Nephron (organoid): Measurements from ENCODE around the gene ATG2A.

Experiments
- H3K27ac Mint-ChIP-seq, 3 experiments: 2 replicates each; pipeline ENCODE4 v1.8.0; 2020; ENCODE audit warnings: mixed read lengths in 3 of 3, mild to moderate bottlenecking in 2 of 3, moderate library complexity in 1 of 3
- H3K27me3 Mint-ChIP-seq: 2 replicates; pipeline ENCODE4 v1.8.0; 2021; ENCODE audit warnings: low read depth, mild to moderate bottlenecking, moderate library complexity, mixed read lengths
- H3K36me3 Mint-ChIP-seq: 2 replicates; pipeline ENCODE4 v1.8.0; 2020; ENCODE audit warnings: low read depth, mixed read lengths
- H3K4me1 Mint-ChIP-seq: 2 replicates; pipeline ENCODE4 v1.8.0; 2020; ENCODE audit warnings: mixed read lengths
- H3K4me3 Mint-ChIP-seq, 3 experiments: 2 replicates each; pipeline ENCODE4 v1.8.0; 2020; ENCODE audit warnings: mild to moderate bottlenecking in 3 of 3, mixed read lengths in 3 of 3, moderate library complexity in 2 of 3
- H3K9me3 Mint-ChIP-seq: 2 replicates; pipeline ENCODE4 v1.8.0; 2020; ENCODE audit warnings: mixed read lengths
- CTCF ChIP-seq, 3 experiments: fragments of 200-600 bp; sonication (generic); IDR thresholded peaks; one replicate each; pipeline ENCODE4 v1.5.0; 2021; ENCODE audit warnings: antibody characterized with exemption in 3 of 3; ENCODE audit not compliant: unreplicated experiment in 3 of 3

Gene ATG2A

DNA sequence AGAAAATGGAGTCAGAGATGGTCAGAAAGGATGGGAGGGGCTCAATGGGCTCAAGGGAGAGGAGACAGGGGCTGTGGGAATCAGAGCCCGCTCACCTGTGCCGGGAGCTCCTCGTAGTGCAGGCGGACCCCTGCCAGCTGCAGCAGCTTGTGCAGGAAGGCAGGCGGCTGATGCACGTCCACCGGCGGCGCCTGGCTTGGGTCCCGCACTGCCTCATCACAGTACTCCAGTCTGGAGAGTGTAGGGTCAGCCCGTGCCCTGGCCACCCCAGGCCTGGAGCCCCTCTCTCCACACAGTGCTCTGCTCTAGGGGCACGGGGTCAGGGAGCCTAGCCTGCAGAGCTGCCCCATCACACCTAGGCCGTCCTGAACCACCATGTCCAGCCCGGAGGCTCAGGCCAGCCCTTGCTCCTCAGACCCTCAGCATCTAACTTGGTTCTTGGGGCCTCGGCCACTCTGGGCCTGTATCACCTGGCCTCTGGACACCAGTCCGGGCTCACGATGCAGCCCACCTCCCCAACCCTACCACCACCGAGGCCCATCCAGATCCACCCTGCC lies 3.8 kb downstream of the ATG2A start:
- Mint-ChIP-seq H3K9me3 (no peaks in the 10 kb centered on the region), H3K27ac (no peak overlapping the region), H3K27me3 (no peaks in the 10 kb centered on the region), H3K36me3 (peaks cover 21% of the 10 kb centered on the region), H3K4me3 (peak overlapping the region in 2 of 3 experiments; percentile 46 to 64), H3K4me1 (peaks cover 9% of the 10 kb centered on the region)
- TF ChIP-seq CTCF (IDR thresholded peaks at IDR 0.05; ENCODE audit: unreplicated experiment in 3 of 3) = no peak

GRCh38 chr11:64911689-64912088 lies 5.3 kb downstream of the ATG2A start:
- no peaks in the 10 kb centered on the region for H3K27me3 Mint-ChIP-seq
- no peak overlapping the region for H3K27ac Mint-ChIP-seq
- no peak overlapping the region for H3K4me3 Mint-ChIP-seq
- H3K9me3 Mint-ChIP-seq = no peaks in the 10 kb centered on the region
- no peaks in the 10 kb centered on the region for H3K4me1 Mint-ChIP-seq
- peaks cover 26% of the 10 kb centered on the region for H3K36me3 Mint-ChIP-seq
- no peak for TF ChIP-seq CTCF (IDR thresholded peaks at IDR 0.05; ENCODE audit: unreplicated experiment in 3 of 3)

GRCh38 chr11:64911142-64911541 lies 5.9 kb downstream of the ATG2A start:
- Mint-ChIP-seq H3K4me1 (no peaks in the 10 kb centered on the region), H3K4me3 (no peak overlapping the region), H3K27me3 (no peaks in the 10 kb centered on the region), H3K9me3 (no peaks in the 10 kb centered on the region), H3K36me3 (peaks cover 26% of the 10 kb centered on the region), H3K27ac (no peak overlapping the region)
- no peak for TF ChIP-seq CTCF (IDR thresholded peaks at IDR 0.05; ENCODE audit: unreplicated experiment in 3 of 3)

DNA sequence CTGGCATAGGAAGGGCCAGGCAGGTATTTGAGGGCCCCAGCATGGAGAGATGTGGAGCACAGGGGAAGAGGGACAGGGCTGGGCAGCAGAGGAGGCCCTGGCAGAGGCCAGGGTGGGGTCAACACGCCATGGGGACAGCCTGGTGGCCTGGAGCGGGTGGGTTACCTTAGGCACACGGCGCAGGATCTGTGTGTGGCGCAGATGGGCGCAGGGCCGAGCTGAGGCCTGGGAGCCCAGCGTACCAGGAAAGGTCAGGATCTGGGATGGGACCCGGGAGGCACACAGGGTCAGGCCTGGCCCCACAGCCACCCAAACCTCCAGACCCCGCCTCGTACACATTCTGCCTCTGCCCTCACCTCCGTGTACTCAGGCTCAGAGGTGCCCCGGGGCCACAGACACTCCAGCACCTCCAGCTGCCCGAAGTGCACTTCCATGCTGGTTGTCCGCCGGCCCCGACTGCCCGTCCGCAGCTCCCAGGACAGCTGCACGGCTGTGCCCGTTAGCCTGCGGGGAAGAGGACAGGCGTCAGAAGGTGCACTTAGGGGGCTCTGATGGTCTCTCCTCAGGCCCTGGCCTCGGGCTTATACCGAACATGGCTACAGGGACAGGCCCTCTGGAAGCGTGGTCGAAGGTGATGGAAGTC lies 6.4 kb downstream of the ATG2A start:
- H3K36me3 Mint-ChIP-seq = peaks cover 26% of the 10 kb centered on the region
- no peaks in the 10 kb centered on the region for H3K9me3 Mint-ChIP-seq

DNA sequence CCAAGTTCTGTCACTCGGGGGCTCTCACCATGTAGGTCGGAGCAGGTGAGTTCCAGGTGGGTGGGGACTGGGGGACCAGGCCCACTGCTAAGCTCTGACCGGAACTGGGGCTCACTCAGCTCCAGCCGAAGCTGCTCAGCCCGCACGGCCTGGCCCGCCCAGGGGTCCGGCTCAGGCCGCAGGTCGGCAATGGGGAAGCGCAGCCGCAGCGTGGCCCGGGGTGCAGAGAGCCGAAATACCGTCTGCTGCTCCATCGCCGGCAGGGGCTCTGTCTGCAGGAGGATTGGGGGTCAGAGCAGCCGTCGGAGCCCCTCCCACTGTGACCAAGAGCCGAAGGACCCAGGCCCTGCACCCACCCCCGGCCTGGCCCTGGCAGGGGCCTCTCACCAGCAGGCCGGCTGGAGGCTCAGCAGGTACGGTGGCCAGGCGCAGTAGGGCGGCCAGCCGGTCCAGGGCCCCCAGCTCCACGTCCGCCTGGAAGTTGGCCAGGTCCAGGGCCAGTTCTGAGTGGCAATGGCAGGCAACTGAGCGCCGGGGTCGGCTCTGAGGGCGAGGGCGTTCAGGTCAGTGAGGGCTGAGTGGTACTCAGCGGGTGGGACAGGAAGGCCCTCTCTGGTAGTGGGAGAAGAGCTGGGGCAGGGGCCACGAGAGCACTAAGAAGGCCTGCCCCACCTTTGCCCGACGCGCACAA lies 7.2 kb downstream of the ATG2A start:
- Mint-ChIP-seq H3K27me3 (no peaks in the 10 kb centered on the region), H3K9me3 (no peaks in the 10 kb centered on the region), H3K4me3 (no peak overlapping the region), H3K4me1 (no peaks in the 10 kb centered on the region), H3K27ac (no peak overlapping the region), H3K36me3 (peaks cover 31% of the 10 kb centered on the region)
- no peak for TF ChIP-seq CTCF (IDR thresholded peaks at IDR 0.05; ENCODE audit: unreplicated experiment in 3 of 3)

More for the DNA sequence above, 6.4 kb downstream of the ATG2A start:
- Mint-ChIP-seq H3K4me3 (no peak overlapping the region), H3K4me1 (no peaks in the 10 kb centered on the region), H3K27me3 (no peaks in the 10 kb centered on the region), H3K27ac (no peak overlapping the region)
- TF ChIP-seq CTCF (IDR thresholded peaks at IDR 0.05; ENCODE audit: unreplicated experiment in 3 of 3) = no peak
